NCI-H226 (cell line): ENCODE measurements around the gene SYP.
"Not testable (repeated sequence)": the region's sequence is repeated elsewhere in the genome, so short reads cannot be mapped to it uniquely, and the experiment has no call there.

Experiments used
- DNase-seq: peaks from one replicate; pipeline ENCODE4 v3.0.0-alpha.2; 2015

SYP gene

GRCh38 chrX:49188468-49189076 lies 11.4 kb downstream of the SYP start:
- no peak for DNase-seq

GRCh38 chrX:49187526-49187925 lies 12.5 kb downstream of the SYP start:
- DNase-seq, result no peak

- no peak for DNase-seq
These were observed 13.0 kb downstream of the SYP start for GRCh38 chrX:49187028-49187394.

- DNase-seq, result peak; percentile 40
These were observed 13.6 kb downstream of the SYP start, which contains the start of gene PRICKLE3 for GRCh38 chrX:49186125-49187027. PRICKLE3 (minus strand) TSS chrX:49186373; CDS start chrX:49186297, 76 bp downstream.

- peak; percentile 85 for DNase-seq
These were observed 15.4 kb downstream of the SYP start for GRCh38 chrX:49184294-49185281.

GRCh38 chrX:49183701-49184281 lies 16.2 kb downstream of the SYP start:
- no peak for DNase-seq

- DNase-seq, result no peak
These were observed 20.6 kb downstream of the SYP start for GRCh38 chrX:49179358-49179757.

GRCh38 chrX:49178537-49178936 lies 21.5 kb downstream of the SYP start:
- no peak for DNase-seq

- DNase-seq, result no peak
These were observed 22.0 kb downstream of the SYP start for GRCh38 chrX:49177873-49178480.

- peak; percentile 69 for DNase-seq
These were observed 22.6 kb downstream of the SYP start for GRCh38 chrX:49177338-49177833.

- peak; percentile 29 for DNase-seq
These were observed 23.3 kb downstream of the SYP start for GRCh38 chrX:49176421-49177326.

GRCh38 chrX:49175435-49176274 lies 24.3 kb downstream of the SYP start:
- DNase-seq, result no peak

- DNase-seq, result no peak
These were observed 25.3 kb downstream of the SYP start for GRCh38 chrX:49174723-49175122.

- not testable (repeated sequence) for DNase-seq
These were observed 26.4 kb downstream of the SYP start for GRCh38 chrX:49173544-49173943.

GRCh38 chrX:49172280-49172780 lies 27.7 kb downstream of the SYP start:
- peak; percentile 72 for DNase-seq

- peak; percentile 62 for DNase-seq
These were observed 28.2 kb downstream of the SYP start, which contains the start of gene PLP2 for GRCh38 chrX:49171752-49172279. PLP2 (plus strand) TSS chrX:49171898; CDS start chrX:49172001, 103 bp downstream.

GRCh38 chrX:49167740-49168108 lies 32.3 kb downstream of the SYP start:
- DNase-seq, result no peak

- DNase-seq, result no peak
These were observed 32.9 kb downstream of the SYP start for GRCh38 chrX:49166914-49167739.
